HK-2 (cell line): ENCODE data around the gene CROT.

Experiments
- DNase-seq: peaks from one replicate; pipeline ENCODE4 v3.0.0-alpha.2; 2018; ENCODE audit not compliant: unreplicated experiment

CROT gene

GRCh38 chr7:87413951-87414793, 68.7 kb downstream of the CROT start:
- peak; percentile 15 for DNase-seq

GRCh38 chr7:87414794-87415188, 69.3 kb downstream of the CROT start:
- peak; percentile 37 for DNase-seq

- DNase-seq, result peak; percentile 27
These were observed 71.5 kb downstream of the CROT start for GRCh38 chr7:87416682-87417587.

GRCh38 chr7:87420173-87420572, 74.7 kb downstream of the CROT start:
- DNase-seq, result no peak

GRCh38 chr7:87424075-87424474, 78.6 kb downstream of the CROT start:
- DNase-seq, result no peak

- DNase-seq, result no peak
These were observed 80.7 kb downstream of the CROT start for GRCh38 chr7:87426160-87426559.

GRCh38 chr7:87427288-87427687, 81.8 kb downstream of the CROT start:
- no peak for DNase-seq

- no peak for DNase-seq
These were observed 87.1 kb downstream of the CROT start for GRCh38 chr7:87432536-87432935.

- DNase-seq, result peak; percentile 29
These were observed 90.1 kb downstream of the CROT start for GRCh38 chr7:87435546-87435945.

- DNase-seq, result no peak
These were observed 100.4 kb downstream of the CROT start for GRCh38 chr7:87445897-87446296.

GRCh38 chr7:87447116-87447635, 101.7 kb downstream of the CROT start:
- DNase-seq, result no peak

- DNase-seq, result no peak
These were observed 102.9 kb downstream of the CROT start for GRCh38 chr7:87448388-87448787.
